NK-92 (cell line): Measurements from ENCODE around the gene FGR.

Experiments
- DNase-seq: peaks from one replicate; lab custom pipeline; 2025; ENCODE audit not compliant: unreplicated experiment; lab: John Stamatoyannopoulos, UW

FGR gene

GRCh38 chr1:27601771-27602461 lies 33.1 kb downstream of the FGR start:
- no peak for DNase-seq

DNA sequence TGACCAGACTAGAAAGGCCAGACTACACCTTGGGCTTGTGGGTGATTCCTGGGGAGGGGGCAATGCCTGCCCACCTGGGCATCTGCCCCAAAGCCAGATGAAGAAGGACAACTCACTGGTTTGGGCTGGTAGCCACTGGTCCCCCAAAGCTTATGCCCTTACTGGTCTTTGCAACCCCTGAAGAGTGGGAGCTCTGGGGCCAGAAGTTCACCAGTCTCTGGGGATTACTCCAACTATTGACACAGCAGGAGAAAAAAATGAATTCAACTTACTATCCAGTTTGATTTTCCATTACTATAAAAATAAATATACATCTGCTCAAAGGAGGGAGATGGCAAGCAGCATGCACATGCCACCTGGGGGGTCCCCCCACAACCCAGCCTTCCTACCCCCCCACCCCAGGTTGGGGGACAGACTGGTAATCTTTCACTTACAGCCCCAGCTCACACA lies 33.6 kb downstream of the FGR start:
- DNase-seq = no peak

DNA sequence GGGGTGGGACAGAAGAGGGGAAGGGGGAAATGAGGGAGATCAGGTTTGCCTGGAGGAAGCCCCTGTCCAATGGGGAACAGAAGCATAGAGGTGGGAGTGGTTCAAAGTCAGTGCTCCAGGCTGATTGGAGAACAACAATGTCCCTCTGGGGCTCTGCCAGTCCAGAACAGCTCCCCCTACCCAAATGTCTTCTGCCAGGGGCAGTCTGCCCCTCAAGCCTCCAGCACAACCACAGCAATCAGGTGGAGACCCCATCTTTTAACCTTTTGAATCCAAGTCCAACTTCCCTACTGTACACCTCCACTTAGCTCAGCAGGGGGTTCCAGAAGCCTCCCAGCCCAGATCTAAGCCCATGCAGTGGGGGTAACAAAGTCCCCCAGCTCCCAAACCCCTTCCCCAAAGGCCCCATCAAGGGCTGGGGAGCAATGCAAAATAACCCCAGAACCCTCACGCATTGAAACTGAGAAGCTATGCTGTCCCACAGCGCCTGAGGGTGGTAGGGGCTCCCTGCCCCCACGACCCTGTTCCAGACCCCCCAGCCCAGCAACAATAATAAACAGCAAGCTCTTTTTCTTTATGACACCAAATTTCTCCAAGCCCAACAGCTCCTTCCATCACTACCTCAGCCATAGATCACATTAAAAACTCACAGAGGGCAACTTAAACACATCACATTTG lies 34.3 kb downstream of the FGR start:
- DNase-seq = no peak

DNA sequence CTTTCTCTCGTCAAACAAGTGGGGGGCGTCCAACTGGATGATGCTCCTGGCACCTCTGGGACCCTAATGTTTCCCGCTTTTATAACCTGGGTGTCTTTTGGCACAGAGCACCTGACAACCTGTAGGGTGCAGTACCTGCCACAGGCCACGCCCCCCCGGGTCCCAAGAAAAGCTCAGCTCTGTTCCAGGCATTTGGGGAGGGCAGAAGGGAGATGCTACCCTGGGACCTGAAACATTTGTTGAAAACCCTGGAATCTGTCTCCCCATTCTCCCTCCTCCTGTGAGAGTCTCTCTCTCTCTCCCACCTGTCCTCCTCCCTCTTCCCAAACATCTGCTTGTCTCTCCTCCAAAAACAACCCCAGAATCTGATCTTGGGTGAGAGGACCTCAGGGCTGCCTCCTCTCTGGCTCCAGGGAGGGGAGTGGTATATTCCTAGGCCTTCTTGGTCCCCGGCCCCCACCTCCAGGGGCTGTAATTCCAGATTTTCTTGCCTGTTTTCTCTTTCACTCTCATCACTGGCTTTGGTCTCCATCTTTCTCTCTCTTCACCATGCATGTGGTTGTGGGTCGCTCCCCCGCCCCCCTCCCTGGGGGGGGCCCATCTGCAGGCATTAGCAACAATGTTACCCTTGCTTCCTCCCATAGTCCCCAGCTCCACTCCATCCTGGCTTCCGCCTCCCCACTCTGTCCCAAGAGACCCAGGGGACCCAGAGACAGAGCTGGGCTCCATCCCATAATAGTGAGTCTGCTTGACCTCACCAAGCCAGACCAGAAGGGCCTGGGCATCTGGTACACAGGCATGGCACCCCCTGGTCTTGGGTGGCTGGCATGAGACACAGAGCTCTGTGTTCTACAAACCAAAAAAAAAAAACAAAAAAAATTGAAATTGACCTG lies 35.1 kb downstream of the FGR start:
- DNase-seq = no peak

- no peak for DNase-seq
These were observed 36.0 kb downstream of the FGR start for GRCh38 chr1:27598902-27599528.

- no peak for DNase-seq
These were observed 36.7 kb downstream of the FGR start for GRCh38 chr1:27598295-27598687.

DNA sequence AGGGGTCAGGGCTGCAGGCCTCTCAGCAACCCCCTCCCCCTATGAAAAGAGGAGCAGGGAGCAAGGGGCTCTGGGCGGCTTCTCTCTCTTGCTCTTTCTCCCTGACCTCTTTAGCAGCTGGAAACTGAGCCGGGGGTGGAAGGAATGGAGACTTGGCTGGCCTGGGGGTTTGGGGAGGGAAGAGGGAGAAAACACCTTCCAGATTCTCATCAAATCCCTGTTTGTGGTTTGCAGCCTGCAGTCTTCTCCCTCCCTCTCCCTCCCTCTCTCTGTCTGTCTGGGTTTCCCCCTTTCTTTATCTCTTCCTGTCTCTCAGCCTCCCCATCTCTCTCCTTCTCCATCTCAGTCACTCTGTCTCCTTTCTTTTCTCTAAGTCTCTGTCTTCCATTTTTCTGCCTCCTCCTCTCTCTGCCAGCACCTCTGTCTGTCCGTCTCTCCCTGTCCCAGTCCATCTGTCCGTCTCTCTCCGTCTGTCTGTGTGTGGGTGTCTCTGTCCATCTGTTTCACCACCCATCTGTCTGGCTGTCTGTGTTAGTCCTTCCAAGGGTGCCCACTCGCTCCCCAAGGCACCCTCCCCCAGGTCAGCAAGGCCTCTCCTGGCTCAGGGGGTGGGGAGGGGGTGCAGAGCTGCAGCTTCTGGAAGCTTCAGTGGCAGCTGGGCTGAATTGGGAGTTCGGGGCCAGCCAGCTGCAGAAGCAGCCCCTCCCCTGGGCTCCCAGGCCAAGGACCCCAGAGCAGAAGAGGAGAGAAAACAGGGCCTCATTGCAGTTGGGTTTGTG lies 37.3 kb downstream of the FGR start:
- no peak for DNase-seq

DNA sequence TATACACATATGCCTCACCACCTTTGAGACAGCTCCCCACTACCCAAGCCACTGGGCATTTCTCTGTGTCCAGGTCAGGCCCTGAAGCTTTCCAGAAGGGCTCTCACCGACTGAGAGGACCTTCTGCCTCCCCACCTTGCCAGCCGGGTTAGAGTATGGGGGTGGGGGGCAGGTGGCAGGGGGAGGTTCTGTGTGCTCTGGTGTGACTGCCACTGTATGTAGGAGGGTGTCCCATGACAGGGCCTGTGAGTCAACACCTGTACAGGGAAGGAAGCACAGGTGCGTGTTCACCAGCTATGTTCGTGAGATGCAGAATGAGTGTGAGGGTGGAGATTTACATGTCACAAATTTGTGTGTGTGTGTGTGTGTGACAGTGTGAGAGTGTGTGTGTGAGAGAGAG lies 38.0 kb downstream of the FGR start:
- DNase-seq = no peak

DNA sequence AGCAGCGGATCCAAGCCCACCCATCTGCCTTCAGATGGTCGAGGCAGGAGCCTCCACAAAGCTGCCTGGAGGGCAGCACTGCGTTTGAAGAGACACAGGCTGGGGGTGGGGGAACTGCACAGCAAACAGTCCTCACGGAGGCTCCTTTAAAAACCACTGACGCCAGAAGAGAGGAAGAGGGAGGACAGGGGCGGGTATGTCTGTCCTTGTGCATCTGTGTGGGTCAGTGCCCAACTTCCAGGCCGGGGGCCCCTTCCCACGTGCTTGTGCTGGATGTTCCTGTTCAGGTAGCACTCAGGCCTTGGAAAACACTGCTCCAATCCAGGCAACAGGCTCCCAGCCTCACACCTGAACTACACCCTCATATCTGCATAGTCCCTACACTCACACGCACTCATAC lies 38.7 kb downstream of the FGR start:
- no peak for DNase-seq

DNA sequence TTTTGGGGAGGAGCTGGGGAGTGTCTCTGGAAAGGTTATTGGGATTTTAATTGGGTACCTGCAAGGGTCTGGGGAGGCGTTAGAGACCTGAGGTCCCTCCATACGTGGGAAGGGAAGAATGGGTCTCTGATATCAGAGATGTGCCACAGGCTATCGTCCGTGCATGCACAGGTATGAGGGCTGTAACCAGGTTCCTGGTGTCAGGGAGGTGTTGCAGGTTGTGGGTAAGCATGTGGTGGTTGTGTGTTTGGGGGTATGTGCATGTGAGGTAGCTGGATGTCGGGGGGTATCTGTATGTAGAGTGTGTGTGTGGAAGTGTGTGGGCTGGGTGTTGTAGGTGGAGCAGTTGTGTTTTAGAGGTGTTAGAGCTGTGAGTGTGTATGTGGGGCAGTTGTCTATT lies 39.4 kb downstream of the FGR start:
- no peak for DNase-seq

DNA sequence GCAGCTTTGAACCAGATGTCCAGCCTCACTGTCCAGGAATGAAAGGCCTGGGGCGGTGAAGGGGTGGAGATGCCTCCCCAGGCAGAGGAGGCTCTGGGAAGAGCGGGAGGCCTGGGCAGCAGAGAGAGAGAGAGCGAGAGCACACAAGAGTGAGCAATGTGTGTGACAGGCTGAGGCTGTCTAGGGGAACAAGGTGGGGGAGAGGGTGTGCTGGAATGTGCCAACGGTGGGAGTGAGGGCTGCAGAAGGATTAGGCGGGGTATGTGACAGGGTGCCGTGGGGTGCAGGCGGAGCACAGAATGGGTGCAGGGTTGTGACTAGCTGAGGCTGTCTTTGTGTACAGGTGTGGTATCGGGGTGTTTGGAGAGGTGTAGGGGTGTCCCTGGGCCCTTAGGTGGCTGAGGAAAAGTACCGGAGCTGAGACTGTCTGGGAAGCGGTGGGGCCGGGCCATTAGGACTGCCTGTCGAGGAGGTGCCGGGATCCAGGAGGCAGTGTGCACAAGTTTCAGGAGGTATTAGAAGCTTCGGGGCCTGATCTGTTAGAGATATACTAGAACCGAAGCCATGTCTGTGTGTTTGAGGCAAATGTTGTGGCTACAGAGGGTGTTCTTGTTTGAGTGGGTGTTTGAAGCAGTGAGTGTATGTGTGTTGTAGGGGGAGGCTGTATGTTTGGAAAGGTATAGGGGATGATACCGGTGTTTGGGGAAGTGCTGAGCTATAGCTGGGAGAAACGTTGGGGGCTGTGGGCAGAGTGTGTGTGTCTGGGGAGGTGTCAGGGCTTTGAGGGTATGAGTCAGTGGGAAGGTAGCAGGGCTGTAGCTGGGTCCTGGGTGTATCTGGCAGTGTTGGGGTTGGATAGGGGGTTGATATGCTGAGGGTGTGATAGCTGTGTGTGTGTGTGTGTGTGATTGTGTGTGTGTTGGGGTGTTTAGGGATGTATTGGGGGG lies 40.1 kb downstream of the FGR start:
- no peak for DNase-seq

DNA sequence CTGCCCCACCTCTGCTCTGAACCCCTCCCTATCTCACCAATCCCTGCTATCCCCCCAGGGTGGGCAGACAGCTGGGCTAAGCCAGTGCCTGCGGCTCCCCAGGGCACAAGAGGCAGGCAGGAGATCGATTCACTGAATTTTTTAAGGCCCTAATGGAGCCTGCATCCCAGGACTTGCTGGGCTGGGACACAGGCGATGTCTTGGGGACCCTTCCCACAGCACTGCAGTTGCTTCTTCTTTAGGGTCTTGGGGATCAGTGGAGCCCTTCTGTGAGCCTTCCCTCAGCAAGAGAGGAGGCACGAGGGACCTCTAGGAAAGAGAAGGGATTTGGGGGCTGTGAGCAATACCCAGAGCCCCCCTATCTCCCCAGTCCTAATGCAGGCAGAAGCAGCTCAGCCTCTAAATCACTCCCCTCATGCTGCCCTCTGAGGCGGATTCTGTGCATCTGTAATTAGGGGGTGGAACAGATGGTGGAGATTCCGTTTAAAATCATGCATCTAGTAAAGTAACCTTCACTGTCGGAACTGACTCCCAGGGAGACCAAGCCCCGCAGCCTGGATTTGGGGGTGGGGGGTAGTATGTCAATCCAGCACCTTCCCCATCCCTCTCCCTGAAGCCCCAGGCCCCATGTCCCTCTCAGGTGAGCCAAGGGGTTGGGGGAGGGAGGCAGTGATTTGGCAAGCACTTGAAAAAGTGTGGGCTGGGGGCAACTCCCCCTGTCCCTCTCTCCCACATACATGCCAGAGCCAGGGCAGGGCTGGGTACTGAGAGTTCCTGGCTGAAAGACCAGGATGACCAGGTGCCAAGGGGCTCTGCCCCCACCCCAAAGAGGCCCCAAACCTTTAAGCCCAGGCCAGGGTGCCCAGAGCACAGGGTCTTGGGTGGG lies 41.1 kb downstream of the FGR start:
- DNase-seq = no peak

- no peak for DNase-seq
These were observed 41.9 kb downstream of the FGR start for GRCh38 chr1:27592931-27593677.

DNA sequence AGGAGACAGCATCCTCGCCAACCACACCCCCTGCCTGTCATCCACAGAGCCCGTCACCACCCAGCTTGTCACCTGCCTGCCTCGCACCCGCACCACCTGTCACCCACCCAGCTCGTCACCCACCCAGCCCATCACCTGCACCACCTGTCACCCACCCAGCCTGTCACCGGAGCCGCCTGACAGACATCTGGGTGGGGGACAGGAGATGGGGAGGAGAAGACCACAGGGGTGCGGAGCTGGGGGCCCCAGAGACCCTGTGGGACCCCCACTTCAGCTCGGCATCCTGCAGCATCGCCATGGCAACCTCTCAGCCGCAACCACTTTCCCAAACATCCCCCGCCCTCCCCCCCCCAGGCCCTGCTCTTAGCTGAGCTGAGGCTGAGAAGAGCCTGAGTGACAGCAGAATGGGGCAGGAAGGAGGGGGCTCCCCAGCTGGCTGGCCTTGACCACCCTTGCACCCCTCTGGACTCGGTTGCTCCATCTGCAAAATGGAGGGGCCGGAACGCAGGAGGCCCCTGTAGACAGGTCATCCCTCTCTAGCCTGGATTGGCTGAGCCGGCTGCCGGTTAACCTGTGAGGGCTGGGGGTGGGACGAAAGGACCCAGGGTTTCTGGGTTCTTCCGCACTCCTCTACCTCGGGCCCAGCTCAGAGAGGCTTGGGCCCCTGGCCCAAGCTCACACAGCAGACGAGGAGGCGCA lies 42.6 kb downstream of the FGR start:
- DNase-seq = no peak

DNA sequence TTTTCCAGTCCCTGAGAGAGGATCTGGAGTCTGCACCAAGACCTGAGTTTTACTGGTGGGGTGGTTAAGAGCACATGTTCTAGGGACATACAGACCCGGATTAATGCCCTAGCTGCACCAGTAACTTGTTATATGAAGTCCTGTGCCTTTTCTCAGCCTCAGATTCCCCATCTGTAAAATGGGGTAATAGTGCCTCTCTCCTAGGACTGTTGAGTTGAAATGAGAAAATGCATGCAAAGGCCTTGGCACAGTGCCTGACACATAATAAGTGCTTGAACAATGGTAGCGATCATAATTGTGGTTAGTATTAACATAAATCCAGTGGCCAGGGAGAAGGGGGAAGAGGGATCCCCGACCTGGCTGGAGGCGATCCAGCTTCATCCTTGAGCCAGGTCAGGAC lies 43.4 kb downstream of the FGR start:
- DNase-seq = no peak

DNA sequence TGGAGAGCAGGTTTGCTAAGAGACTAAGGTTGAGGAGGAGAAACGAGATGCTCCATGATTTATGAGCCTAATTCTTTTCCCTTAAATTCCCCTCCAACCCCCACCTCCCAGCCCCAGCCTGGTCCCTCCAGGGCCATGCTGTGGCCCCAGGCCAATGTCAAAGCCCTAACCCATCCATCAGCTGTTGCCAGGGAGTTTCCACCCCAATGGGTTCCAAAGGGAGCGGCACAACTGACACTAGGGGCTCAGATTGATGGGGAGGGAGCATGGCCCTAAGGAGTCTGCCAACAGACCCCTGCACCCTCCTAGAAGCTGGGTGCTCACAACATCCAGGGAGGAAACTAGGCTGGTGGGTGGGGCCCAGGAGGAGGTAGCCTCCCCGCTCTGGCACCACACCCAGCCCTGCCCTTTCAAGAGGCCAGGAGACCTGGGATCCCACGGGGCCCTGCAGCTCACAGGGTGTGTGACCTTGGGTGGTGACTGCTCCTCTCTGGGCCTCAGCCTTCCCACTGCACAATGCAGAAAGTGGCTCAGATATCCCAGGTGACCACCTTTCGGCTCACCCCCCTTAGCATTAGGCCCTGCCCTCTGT lies 44.0 kb downstream of the FGR start:
- DNase-seq = no peak
